GM18498 (cell line): Measurements from ENCODE around the gene ZNF3.

ENCODE experiments used
- ATAC-seq: cut with Tn5 transposase; IDR thresholded peaks from one replicate; pipeline ENCODE4 v1.9.1; 2021; ENCODE audit warnings: mild to moderate bottlenecking, moderate library complexity; ENCODE audit not compliant: unreplicated experiment

ZNF3 gene

DNA sequence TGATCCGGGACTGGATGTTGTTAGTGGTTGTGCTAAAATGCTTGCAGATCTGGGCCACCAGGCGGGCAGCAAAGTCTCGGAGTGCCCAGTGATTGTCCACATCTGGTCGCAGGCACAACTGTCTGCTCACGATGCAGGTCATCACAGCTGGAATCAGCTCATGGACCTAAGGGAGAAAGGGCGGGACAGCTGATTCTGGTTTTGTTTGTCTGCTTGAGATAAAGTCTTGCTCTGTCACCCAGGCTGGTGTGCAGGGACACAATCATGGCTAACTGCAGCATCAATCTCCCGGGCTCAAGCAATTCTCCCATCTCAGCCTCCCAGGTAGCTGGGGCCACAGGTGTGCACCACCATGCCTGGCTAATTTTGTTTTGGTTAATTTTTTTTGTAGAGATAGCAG lies 29.6 kb upstream of the ZNF3 start:
- no peak for ATAC-seq

DNA sequence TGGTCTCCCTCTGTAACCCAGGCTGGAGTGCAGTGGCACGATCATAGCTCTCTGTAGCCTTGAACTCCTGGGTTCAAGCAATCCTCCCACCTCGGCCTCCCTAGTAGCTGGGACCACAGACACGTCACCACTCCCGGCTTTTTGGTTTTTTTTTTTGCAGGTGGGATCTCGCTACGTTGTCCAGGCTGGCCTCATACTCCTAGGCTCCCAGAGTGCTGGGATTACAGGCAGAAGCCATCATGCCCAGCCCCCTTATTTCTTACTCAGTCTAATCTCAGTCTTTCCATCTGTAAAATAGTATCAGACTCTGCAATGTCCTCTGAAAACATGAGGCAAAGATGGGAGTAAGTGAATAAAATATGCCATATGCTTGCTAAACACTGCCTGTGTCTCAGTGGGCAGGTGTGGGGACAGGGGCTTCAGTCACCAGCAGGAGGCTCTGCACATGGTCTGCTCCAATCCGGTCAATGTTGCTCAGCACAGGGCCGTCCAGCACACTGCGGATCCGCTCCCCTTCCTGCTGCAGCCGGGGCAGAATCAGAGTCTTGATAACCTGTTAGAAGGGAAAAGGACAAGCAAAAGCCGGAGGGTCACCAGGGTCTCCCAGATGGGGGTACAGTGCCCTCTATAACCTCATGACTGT lies 28.1 kb upstream of the ZNF3 start:
- ATAC-seq = no peak

- ATAC-seq = no peak
These were observed 26.4 kb upstream of the ZNF3 start for GRCh38 chr7:100107890-100108289.

DNA sequence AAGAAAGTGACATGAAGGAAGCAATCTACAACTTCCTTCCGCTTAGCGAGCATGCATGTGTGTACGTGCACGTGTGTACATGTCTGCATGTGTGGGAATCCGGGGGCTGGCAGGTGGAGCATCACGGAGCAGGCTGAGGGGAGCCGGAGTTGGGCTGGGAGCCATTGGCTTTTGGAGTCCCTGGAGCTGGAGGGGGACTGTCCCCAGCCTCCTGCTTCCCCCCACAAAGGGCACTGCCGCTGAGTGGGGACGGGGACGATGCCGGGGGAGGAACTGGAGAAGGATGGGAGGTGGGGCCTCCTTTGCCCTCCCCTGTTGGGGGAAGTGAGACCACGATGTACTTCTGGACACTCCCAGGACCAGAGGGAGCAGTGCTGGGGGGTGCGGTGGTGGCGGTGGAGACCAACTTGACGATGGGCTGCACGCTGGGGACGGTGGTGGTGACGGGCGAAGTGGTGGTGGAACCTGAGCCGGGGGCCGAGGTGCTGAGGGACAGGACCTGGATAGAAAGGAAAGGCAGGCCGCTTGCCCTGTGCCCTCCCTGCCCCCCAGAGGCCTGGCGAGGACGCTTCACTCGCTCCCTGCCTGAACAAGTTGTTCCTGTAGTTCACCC lies 25.7 kb upstream of the ZNF3 start:
- ATAC-seq = no peak

DNA sequence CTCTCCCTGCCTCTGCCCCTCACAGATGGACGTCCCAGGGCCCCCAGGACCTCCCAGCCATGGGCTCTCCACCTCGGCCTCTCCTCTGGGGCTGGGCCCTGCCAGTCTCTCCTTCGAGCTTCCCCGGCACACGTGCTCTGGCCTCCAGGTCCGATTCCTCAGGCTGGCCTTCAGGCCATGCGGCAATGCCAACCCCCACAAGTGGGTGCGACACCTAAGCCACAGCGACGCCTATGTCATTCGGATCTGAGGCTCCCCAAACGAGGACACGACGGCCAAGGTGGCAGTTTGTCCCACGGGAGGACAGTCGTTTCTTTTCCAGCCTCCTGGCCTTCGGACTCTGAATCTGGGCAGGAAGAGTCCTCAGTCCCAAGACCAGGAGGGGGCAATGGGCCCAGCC lies 25.1 kb upstream of the ZNF3 start:
- ATAC-seq = no peak

GRCh38 chr7:100105534-100105933 lies 24.0 kb upstream of the ZNF3 start:
- ATAC-seq = no peak

- ATAC-seq = no peak
These were observed 21.7 kb upstream of the ZNF3 start for GRCh38 chr7:100102950-100103840.

- ATAC-seq = peak; percentile 85
These were observed 19.7 kb upstream of the ZNF3 start, which contains the start of the genes AP4M1 and MCM7 for GRCh38 chr7:100101016-100101862. Gene AP4M1 (plus strand): TSS chr7:100101643. CDS start chr7:100101715, 72 bp downstream. Gene MCM7 (minus strand): TSS chr7:100101397. CDS start chr7:100101294, 103 bp downstream.

- peak; percentile 69 for ATAC-seq
These were observed 19.0 kb upstream of the ZNF3 start for GRCh38 chr7:100100420-100101015.

DNA sequence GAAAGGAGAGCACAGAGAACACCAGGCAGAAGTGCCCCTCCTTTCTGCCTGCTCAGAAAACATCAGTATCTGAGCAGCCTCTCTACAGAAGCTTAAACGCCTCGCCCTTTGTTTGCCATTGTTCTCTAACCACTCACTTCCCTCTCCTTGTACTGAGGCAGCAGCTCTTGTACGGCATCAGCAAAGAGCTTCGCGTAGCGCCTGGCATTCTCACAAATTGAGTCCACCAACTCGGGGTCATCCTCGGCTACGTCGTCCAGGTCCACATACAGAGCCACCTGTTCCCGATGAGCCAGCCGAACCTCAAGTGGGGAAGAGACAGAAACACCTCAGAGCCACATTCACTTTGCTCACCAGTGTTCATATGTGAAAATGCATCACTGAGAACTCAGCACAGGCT lies 17.9 kb upstream of the ZNF3 start:
- ATAC-seq = no peak

DNA sequence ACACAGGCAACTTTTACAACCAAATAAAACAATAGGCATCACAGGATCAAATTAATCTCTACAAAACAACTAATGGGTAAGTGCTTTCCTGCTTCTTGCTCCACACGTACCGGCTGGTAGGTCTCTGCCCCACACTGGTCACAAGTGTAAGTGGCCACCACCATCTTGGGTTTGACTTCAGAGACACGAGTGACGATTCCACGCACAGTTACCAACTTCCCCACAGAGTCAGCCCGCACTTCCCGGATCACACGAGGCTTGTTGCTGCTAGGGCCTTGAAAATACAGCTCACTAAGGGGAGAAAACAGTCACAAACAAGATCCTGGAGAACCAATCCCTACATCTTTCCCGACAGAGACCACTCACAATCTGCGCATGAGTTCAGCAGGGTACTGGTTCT lies 17.4 kb upstream of the ZNF3 start:
- no peak for ATAC-seq

DNA sequence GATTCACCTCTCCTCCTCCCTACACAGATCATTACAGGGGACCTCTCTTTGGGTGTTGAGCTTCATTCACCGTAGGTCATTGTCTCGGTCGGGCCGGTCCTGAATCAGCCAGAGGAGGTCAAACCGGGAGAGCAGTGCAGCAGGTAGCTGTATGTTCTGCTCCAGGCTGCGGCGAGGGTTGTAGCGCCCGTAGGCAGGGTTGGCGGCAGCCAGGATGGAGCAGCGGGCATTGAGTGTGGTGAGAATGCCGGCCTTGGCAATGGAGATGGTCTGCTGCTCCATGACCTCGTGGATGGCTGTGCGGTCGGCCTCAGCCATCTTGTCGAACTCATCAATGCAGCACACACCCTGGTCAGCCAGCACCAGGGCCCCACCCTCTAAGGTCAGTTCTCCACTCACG lies 14.2 kb upstream of the ZNF3 start:
- ATAC-seq = no peak

DNA sequence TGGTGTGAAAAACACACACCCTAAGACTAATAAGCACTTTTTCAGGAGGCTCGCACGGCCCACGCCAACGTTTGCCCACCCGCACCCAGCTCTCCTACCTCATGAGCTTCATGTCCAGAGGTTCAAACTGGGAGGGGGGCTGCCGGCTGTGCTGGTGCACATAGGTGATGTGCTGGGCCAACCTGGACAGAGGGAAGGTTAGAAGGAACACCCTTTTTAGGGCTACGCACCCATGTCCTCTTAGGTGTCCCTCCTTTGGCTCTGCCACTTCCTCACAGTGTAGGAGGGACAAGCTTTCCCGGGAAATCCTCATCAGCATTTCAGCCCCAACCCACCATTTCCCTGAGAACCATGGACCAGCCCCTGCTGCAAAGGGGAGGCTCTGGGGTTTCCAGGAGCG lies 13.8 kb upstream of the ZNF3 start:
- ATAC-seq = no peak

GRCh38 chr7:100093925-100094486 lies 12.5 kb upstream of the ZNF3 start:
- ATAC-seq = no peak

- ATAC-seq = no peak
These were observed 12.0 kb upstream of the ZNF3 start for GRCh38 chr7:100093498-100093897.

GRCh38 chr7:100093054-100093453 lies 11.5 kb upstream of the ZNF3 start:
- ATAC-seq = no peak

- ATAC-seq = no peak
These were observed 10.1 kb upstream of the ZNF3 start for GRCh38 chr7:100091411-100092181.

DNA sequence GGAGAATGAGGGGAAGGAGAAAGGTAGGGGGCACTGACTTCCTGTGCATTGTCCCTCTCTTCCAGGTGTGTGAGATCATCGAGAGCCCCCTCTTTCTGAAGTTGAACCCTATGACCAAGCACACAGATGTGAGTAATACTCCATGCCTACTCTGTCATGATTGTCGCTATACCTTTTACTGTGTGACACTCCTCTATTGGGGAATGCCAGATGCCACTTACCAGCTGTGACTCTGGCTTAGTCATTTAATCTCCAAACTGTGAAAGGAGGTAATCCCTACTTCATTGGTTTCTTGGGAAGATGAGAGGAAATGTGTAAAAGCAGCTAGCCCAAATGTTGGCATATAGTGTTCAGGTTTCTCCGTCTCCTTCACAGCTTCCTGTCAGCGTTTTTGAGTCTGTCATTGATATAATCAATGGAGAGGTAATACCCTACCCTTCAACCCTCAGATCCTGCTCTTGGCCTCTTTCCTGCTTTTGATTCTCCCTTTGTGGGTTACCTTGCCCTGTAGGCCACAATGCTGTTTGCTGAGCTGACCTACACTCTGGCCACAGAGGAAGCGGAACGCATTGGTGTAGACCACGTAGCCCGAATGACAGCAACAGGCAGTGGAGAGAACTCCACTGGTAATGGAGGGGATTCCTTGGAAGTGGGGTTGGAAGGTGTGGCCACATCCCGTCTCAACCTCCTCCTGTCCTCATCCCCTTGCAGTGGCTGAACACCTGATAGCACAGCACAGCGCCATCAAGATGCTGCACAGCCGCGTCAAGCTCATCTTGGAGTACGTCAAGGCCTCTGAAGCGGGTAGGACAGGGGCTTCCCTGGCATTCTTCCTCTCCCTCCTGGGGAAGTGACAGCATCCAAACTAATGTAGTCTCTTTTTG lies 9.2 kb upstream of the ZNF3 start:
- ATAC-seq = no peak
